ENCODE measurements around the gene ADORA2A.

The ADORA2A gene

GRCh38 chr22:24474221-24474620 lies 46.8 kb downstream of the ADORA2A start:
- TF ChIP-seq Cebpa-rat (IDR thresholded peaks at IDR 0.05): no peak
- H3K27ac ChIP-seq: peak overlapping the region in 9 of 11 experiments; percentile 28 to 84 (median 55); a peak in 18 of 22 replicates
- no peaks in the 10 kb centered on the region for H3K36me3 ChIP-seq
- peaks cover 0 to 49% (median 22%) of the 10 kb centered on the region in 10 experiments; a peak in 16 of 20 replicates for H3K4me1 ChIP-seq
- no peaks in the 10 kb centered on the region for H3K27me3 ChIP-seq
- peak overlapping the region in 7 of 11 experiments; percentile 3 to 78 (median 59); a peak in 12 of 22 replicates for H3K4me2 ChIP-seq
- H3K9me3 ChIP-seq (replicated peaks in 1 of 11): peaks cover 5 to 13% (median 7%) of the 10 kb centered on the region in 11 experiments; a peak in 11 of 22 replicates
- no peaks in the 10 kb centered on the region for H4K20me1 ChIP-seq
- H3K9ac ChIP-seq: peak overlapping the region in 3 of 11 experiments; percentile 40 to 60 (median 52); a peak in 3 of 22 replicates
- H3K4me3 ChIP-seq: no peak overlapping the region

DNA sequence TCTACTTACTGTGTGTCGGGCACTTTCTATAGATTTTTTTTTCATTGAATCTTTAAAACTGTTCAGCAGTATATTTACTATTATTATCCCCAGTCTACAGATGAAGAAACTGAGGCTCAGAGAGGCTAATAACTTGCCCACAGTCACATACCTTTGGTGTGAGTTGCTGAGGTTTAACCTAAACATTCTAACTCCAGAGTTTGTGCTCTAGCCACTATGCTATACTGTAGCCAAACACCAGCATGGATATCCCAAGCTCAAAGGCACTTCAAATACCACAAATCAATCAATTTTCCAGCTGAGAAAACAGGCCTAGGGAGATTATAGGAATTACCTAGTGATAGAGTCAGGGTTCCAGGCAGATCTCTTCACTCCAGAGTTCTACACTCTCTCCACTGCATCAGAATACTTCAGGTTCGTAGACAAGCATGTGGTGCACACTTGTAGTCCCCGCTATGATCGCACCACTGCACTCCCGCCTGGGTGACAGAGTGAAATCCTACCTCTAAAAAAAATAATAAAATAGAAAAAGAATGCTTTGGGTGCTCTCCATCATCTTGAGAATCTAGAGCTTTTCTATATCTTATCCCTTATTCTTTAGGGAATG lies 47.4 kb downstream of the ADORA2A start:
- Histone ChIP-seq H3K27ac (peak overlapping the region in 4 of 11 experiments; percentile 39 to 79 (median 60); a peak in 7 of 22 replicates), H3K4me2 (peak overlapping the region in 4 of 11 experiments; percentile 55 to 78 (median 62); a peak in 6 of 22 replicates), H3K9ac (no peak overlapping the region), H4K20me1 (no peaks in the 10 kb centered on the region), H3K9me3 (replicated peaks in 1 of 11) (peaks cover 5 to 13% (median 7%) of the 10 kb centered on the region in 11 experiments; a peak in 11 of 22 replicates), H3K27me3 (no peaks in the 10 kb centered on the region), H3K36me3 (no peaks in the 10 kb centered on the region), H3K4me3 (no peak overlapping the region), H3K4me1 (peaks cover 0 to 45% (median 22%) of the 10 kb centered on the region in 10 experiments; a peak in 16 of 20 replicates)
- TF ChIP-seq Cebpa-rat (IDR thresholded peaks at IDR 0.05): no peak

- Histone ChIP-seq H3K27ac (peak overlapping the region in 4 of 11 experiments; percentile 38 to 72 (median 56); a peak in 7 of 22 replicates), H3K9me3 (replicated peaks in 1 of 11) (peaks cover 0 to under 1% (median 0%) of the 10 kb centered on the region in 11 experiments; a peak in 5 of 22 replicates), H3K4me2 (peak overlapping the region in 4 of 11 experiments; percentile 60 to 73 (median 68); a peak in 6 of 22 replicates), H3K27me3 (no peaks in the 10 kb centered on the region), H3K4me1 (peaks cover 0 to 65% (median 29%) of the 10 kb centered on the region in 10 experiments; a peak in 14 of 20 replicates), H3K36me3 (no peaks in the 10 kb centered on the region), H3K9ac (no peak overlapping the region), H3K4me3 (no peak overlapping the region), H4K20me1 (no peaks in the 10 kb centered on the region)
- TF ChIP-seq Cebpa-rat (IDR thresholded peaks at IDR 0.05): no peak
These were observed 54.2 kb downstream of the ADORA2A start for GRCh38 chr22:24481641-24482040.

- H3K36me3 ChIP-seq: no peaks in the 10 kb centered on the region
- peaks cover 0 to 72% (median 30%) of the 10 kb centered on the region in 10 experiments; a peak in 14 of 20 replicates for H3K4me1 ChIP-seq
- no peak overlapping the region for H3K4me3 ChIP-seq
- H4K20me1 ChIP-seq: no peaks in the 10 kb centered on the region
- H3K27ac ChIP-seq: peak overlapping the region in 6 of 11 experiments; percentile 15 to 72 (median 48); a peak in 9 of 22 replicates
- H3K4me2 ChIP-seq: peak overlapping the region in 9 of 11 experiments; percentile 23 to 73 (median 60); a peak in 15 of 22 replicates
- no peaks in the 10 kb centered on the region for H3K9me3 ChIP-seq (replicated peaks in 1 of 11)
- peak overlapping the region in 2 of 11 experiments; percentile 14 to 29; a peak in 1 of 22 replicates for H3K9ac ChIP-seq
- H3K27me3 ChIP-seq: no peaks in the 10 kb centered on the region
- TF ChIP-seq Cebpa-rat (IDR thresholded peaks at IDR 0.05): peak in 1 of 11 experiments; percentile 54; a peak in 1 of 22 replicates
These were observed 55.2 kb downstream of the ADORA2A start for GRCh38 chr22:24482575-24482974.

DNA sequence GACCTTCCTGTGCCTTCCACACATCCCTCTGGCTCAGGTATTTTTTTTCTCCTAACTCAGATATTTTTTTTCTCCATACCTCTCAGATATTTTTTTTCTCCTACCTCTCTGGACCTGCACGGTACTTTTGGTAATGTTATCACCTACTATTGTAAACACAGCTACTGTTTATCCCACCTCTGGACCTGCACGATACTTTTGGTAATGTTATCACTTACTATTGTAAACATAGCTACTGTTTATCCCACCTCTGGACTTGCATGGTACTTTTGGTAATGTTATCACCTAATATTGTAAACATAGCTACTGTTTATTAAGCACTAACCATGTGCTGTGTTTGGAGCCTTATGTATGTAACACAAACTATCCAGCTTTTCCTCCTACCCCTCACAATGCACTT lies 55.6 kb downstream of the ADORA2A start:
- peak overlapping the region in 9 of 11 experiments; percentile 23 to 73 (median 60); a peak in 15 of 22 replicates for H3K4me2 ChIP-seq
- H3K9me3 ChIP-seq (replicated peaks in 1 of 11): no peaks in the 10 kb centered on the region
- no peaks in the 10 kb centered on the region for H3K27me3 ChIP-seq
- no peaks in the 10 kb centered on the region for H4K20me1 ChIP-seq
- no peak overlapping the region for H3K4me3 ChIP-seq
- H3K4me1 ChIP-seq: peaks cover 0 to 72% (median 30%) of the 10 kb centered on the region in 10 experiments; a peak in 14 of 20 replicates
- H3K9ac ChIP-seq: peak overlapping the region in 2 of 11 experiments; percentile 14 to 29; a peak in 1 of 22 replicates
- peak overlapping the region in 5 of 11 experiments; percentile 15 to 72 (median 56); a peak in 8 of 22 replicates for H3K27ac ChIP-seq
- no peak for TF ChIP-seq Cebpa-rat (IDR thresholded peaks at IDR 0.05)
- no peaks in the 10 kb centered on the region for H3K36me3 ChIP-seq

DNA sequence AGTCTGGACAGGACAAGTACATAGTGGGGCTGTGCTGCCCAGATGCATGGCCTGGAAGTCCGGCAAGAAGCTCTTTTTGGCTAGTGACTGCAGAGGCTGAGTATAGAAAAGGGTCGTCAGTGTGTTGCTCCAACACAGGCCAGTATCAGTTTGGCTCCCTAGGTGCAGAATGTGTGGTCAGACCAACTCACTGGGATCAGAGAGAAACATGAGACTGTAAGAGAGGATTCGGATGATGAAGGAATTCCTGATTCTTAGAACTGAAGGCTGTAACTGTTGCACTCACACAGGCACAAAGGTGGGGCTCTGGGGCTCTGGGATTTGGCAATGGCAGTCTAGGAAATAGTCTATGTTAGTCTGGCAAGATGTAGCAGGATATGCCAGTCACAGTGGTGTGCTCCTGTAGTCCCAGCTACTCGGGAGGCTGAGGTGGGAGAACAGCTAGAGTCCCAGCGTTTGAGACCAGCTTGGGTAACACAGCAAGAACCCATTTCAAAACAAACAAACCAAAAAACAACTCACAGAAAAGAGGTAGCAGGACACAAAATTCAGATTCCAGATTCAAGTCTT lies 56.7 kb downstream of the ADORA2A start:
- Histone ChIP-seq H3K9ac (no peak overlapping the region), H3K27me3 (no peaks in the 10 kb centered on the region), H3K9me3 (replicated peaks in 1 of 11) (no peaks in the 10 kb centered on the region), H4K20me1 (no peaks in the 10 kb centered on the region), H3K4me3 (no peak overlapping the region), H3K4me2 (peak overlapping the region in 5 of 11 experiments; percentile 22 to 73 (median 67); a peak in 8 of 22 replicates), H3K36me3 (no peaks in the 10 kb centered on the region), H3K4me1 (peaks cover 0 to 72% (median 30%) of the 10 kb centered on the region in 10 experiments; a peak in 14 of 20 replicates), H3K27ac (peak overlapping the region in 2 of 11 experiments; percentile 56 to 72; a peak in 3 of 22 replicates)
- TF ChIP-seq Cebpa-rat (IDR thresholded peaks at IDR 0.05): no peak

DNA sequence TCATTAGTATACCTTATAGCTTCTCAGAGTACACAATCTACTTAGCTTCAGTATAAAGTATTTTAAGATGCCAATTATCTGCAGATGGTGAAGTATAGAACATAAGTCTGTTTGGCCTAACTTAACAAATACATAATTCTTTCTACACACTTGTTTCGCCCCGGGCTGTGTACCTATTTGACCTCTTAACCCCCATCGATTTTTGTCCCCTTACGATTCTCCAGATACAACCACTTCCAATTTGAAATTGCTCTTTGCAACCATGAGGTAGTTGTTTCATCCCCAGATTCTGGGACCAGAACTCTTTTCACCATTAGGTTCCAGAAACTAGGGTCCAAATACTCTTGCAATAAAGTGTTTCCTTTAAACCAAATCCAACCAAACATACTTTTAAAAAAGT lies 57.8 kb downstream of the ADORA2A start:
- Histone ChIP-seq H3K4me2 (no peak overlapping the region; a peak in 1 of 22 replicates), H3K9me3 (replicated peaks in 1 of 11) (no peaks in the 10 kb centered on the region), H4K20me1 (no peaks in the 10 kb centered on the region), H3K27me3 (no peaks in the 10 kb centered on the region), H3K9ac (no peak overlapping the region), H3K4me1 (peaks cover 0 to 72% (median 30%) of the 10 kb centered on the region in 10 experiments; a peak in 14 of 20 replicates), H3K4me3 (no peak overlapping the region), H3K36me3 (no peaks in the 10 kb centered on the region), H3K27ac (peak overlapping the region in 1 of 11 experiments; percentile 72; a peak in 1 of 22 replicates)
- no peak for TF ChIP-seq Cebpa-rat (IDR thresholded peaks at IDR 0.05)

DNA sequence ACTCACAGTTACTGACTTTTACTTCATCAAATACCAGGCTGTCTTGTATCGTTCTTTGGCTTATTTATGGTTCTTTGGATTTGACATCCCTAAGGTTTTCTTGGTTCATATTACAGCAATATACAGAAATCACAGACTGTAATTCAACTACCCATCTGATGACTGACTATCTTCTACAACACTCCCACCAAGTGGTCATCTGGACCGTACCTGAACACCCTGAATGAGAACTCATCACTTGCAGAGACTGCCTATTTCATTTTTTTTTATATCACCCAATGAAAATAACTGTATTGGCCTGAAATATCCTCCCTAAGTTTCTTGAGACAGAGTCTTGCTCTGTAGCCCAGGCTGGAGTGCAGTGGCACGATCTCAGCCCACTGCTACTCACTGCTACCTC lies 58.2 kb downstream of the ADORA2A start:
- peaks cover 0 to 67% (median 30%) of the 10 kb centered on the region in 10 experiments; a peak in 14 of 20 replicates for H3K4me1 ChIP-seq

More for the DNA sequence above, 58.2 kb downstream of the ADORA2A start:
- Histone ChIP-seq H3K9me3 (replicated peaks in 1 of 11) (no peaks in the 10 kb centered on the region), H3K9ac (no peak overlapping the region), H3K27me3 (no peaks in the 10 kb centered on the region), H3K27ac (peak overlapping the region in 3 of 11 experiments; percentile 15 to 44 (median 42); a peak in 5 of 22 replicates), H3K4me2 (peak overlapping the region in 5 of 11 experiments; percentile 20 to 55 (median 35); a peak in 7 of 22 replicates), H4K20me1 (no peaks in the 10 kb centered on the region), H3K4me3 (no peak overlapping the region), H3K36me3 (no peaks in the 10 kb centered on the region)
- TF ChIP-seq Cebpa-rat (IDR thresholded peaks at IDR 0.05): no peak

Data from BLaER1 treated with 17β-estradiol and CSF1 and Interleukin-3, amounts not matched to agents 10 nM and 100 nM (cell line).